CD4-positive, alpha-beta T cell (primary cell): Measurements from ENCODE around the gene DROSHA. TPM values are rescaled to one million over a fixed set of nuclear protein-coding genes. Genes with fewer than 3 reads are reported as not detected.

Experiments
- ATAC-seq: fragments of 200-7000 bp; cut with Tn5 transposase; one replicate; pipeline ENCODE4 v1.10.0; 2022; ENCODE audit warnings: mild to moderate bottlenecking; ENCODE audit not compliant: poor library complexity
- CTCF ChIA-PET: fragments of 350-600 bp; sonication (Branson Sonifier 250); formaldehyde crosslinking; loops from one replicate; lab custom pipeline; 2021; ENCODE audit warnings: antibody characterized with exemption, inconsistent platforms; lab: Charles Lee
- POLR2A ChIA-PET: fragments of 350-600 bp; sonication (Branson Sonifier 250); formaldehyde crosslinking; loops from one replicate; lab custom pipeline; 2021; ENCODE audit warnings: antibody characterized with exemption, inconsistent platforms; lab: Charles Lee
- DNase-seq, 14 experiments: peaks; one replicate each; pipeline ENCODE4 v3.0.0-alpha.2; 2013 to 2020; ENCODE audit warnings: mixed read lengths in 2 of 14
- H3K27ac ChIP-seq, 2 donors: one replicate each; pipeline versions ENCODE4 v1.5.1 to v1.7.0; 2013; ENCODE audit warnings: low read length in 2 of 2, low read depth in 1 of 2, mild to moderate bottlenecking in 1 of 2
- H3K27me3 ChIP-seq, 2 experiments: 1 replicate in 1 of 2; 2 replicates in 1 of 2; pipeline versions ENCODE4 v1.6.1 to v1.7.0; 2013; ENCODE audit warnings: low read length in 2 of 2, control low read depth in 1 of 2, mild to moderate bottlenecking in 1 of 2, moderate library complexity in 1 of 2; ENCODE audit not compliant: insufficient read depth in 2 of 2, control insufficient read depth in 1 of 2
- H3K36me3 ChIP-seq: one replicate; pipeline ENCODE4 v1.6.1; 2013; ENCODE audit warnings: low read length, control low read depth; ENCODE audit not compliant: insufficient read depth
- H3K4me1 ChIP-seq: one replicate; pipeline ENCODE4 v1.6.1; 2013; ENCODE audit warnings: low read length, control low read depth; ENCODE audit not compliant: insufficient read depth
- H3K4me3 ChIP-seq: one replicate; pipeline ENCODE4 v1.5.1; 2013; ENCODE audit warnings: mild to moderate bottlenecking, low read length, moderate library complexity
- H3K9me3 ChIP-seq, 2 experiments: 1 replicate in 1 of 2; 2 replicates in 1 of 2; pipeline versions ENCODE4 v1.6.1 to v1.7.0; 2013; ENCODE audit warnings: low read length in 2 of 2, mild to moderate bottlenecking in 2 of 2, control low read depth in 1 of 2, moderate library complexity in 1 of 2; ENCODE audit not compliant: control insufficient read depth in 1 of 2, insufficient read depth in 1 of 2
- H3K27ac Mint-ChIP-seq: one replicate; pipeline ENCODE4 v1.8.0; 2020; ENCODE audit warnings: mixed read lengths
- H3K27me3 Mint-ChIP-seq: one replicate; pipeline ENCODE4 v1.8.0; 2021; ENCODE audit warnings: mixed read lengths
- H3K36me3 Mint-ChIP-seq: one replicate; pipeline ENCODE4 v1.8.0; 2021; ENCODE audit warnings: low read depth, mixed read lengths
- H3K4me1 Mint-ChIP-seq: one replicate; pipeline ENCODE4 v1.8.0; 2021; ENCODE audit warnings: low read depth, mixed read lengths
- H3K4me3 Mint-ChIP-seq: one replicate; pipeline ENCODE4 v1.8.0; 2020; ENCODE audit warnings: mild to moderate bottlenecking, mixed read lengths
- H3K9me3 Mint-ChIP-seq: one replicate; pipeline ENCODE4 v1.8.0; 2020; ENCODE audit warnings: mixed read lengths
- intact Hi-C, 2 experiments: fragments of 100-400 bp; cut with DNase I in 1 of 2; cut with micrococcal nuclease in 1 of 2; formaldehyde crosslinking; loops; one replicate each; pipeline versions ENCODE4 v1.15.1 to v1.9.0; 2023 to 2025; cut with DNase I, micrococcal nuclease
- total RNA-seq, 174 experiments: library from RNA in 2 of 174; stranded (reverse) in 2 of 174; gene quantifications; one replicate each; pipeline ENCODE4 v1.2.3 and lab custom pipeline; 2021 to 2026
- TF ChIP-seq, protein P1 (sequence below): fragments of 200-600 bp; IDR thresholded peaks from one replicate; pipeline ENCODE4 v1.8.0; 2022; ENCODE audit warnings: antibody characterized with exemption, mild to moderate bottlenecking

Gene DROSHA
- total RNA-seq, 2 experiments from 2014 or later = 28.8 to 38.1 TPM

DNA sequence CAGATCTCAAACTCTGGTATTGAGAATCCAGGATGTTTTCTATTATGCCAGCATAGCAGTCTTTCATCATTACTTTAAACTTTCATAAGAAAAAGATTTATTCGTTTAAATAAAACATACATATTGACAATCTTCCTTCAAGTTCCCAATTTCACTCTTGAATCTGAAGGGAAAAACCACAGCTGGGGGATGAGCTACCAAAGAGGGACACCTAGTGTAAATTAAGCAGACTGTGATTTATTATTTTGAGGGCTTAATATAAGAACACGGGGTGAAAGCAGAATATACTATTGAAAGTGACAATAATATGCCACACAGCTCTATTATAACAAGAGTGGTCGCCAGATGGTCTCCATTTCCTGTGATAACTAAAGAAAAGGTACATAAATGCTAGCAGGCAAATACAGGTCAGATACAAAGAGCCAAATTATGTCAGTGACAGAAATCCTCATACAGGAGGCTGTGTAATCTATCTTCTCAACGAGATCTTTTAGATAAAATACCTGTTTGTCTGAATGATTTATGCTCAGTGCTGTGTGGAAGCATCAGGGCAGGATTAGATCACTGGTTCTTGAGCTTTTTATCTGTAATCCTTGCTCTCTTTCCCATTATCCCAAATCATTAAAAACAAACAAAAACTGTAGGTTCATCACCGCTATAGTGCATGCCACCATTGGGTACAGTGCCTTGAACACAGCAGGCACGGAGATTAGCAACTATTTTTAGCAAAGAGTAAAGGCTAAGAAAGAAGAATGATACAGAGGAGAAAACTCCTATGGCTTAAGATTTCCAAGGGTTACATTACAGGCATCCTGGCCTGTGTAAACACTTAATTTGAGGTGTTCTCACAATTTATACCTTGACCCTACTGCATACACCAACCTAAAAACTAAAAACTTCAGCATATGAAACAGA, 116.6 kb downstream of the DROSHA start:
- no peak overlapping the region for H3K4me3 ChIP-seq
- H3K27ac ChIP-seq = no peak overlapping the region
- intact Hi-C loops = no loop called here
- ATAC-seq (no peak), DNase-seq (no peak)
- CTCF ChIA-PET = no interaction called here
- POLR2A ChIA-PET = no interaction called here
- no peaks in the 10 kb centered on the region for H3K4me1 Mint-ChIP-seq
- peaks cover 16% of the 10 kb centered on the region for H3K36me3 Mint-ChIP-seq
- H3K9me3 ChIP-seq = no peaks in the 10 kb centered on the region
- no peak overlapping the region for H3K4me3 Mint-ChIP-seq
- no peak overlapping the region for H3K27ac Mint-ChIP-seq
- TF ChIP-seq, protein P1, sequence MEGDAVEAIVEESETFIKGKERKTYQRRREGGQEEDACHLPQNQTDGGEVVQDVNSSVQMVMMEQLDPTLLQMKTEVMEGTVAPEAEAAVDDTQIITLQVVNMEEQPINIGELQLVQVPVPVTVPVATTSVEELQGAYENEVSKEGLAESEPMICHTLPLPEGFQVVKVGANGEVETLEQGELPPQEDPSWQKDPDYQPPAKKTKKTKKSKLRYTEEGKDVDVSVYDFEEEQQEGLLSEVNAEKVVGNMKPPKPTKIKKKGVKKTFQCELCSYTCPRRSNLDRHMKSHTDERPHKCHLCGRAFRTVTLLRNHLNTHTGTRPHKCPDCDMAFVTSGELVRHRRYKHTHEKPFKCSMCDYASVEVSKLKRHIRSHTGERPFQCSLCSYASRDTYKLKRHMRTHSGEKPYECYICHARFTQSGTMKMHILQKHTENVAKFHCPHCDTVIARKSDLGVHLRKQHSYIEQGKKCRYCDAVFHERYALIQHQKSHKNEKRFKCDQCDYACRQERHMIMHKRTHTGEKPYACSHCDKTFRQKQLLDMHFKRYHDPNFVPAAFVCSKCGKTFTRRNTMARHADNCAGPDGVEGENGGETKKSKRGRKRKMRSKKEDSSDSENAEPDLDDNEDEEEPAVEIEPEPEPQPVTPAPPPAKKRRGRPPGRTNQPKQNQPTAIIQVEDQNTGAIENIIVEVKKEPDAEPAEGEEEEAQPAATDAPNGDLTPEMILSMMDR = no peak
- no peaks in the 10 kb centered on the region for H3K9me3 Mint-ChIP-seq
- H3K36me3 ChIP-seq = peaks cover 78% of the 10 kb centered on the region
- H3K27me3 ChIP-seq = no peaks in the 10 kb centered on the region
- no peaks in the 10 kb centered on the region for H3K27me3 Mint-ChIP-seq
- H3K4me1 ChIP-seq = no peaks in the 10 kb centered on the region

DNA sequence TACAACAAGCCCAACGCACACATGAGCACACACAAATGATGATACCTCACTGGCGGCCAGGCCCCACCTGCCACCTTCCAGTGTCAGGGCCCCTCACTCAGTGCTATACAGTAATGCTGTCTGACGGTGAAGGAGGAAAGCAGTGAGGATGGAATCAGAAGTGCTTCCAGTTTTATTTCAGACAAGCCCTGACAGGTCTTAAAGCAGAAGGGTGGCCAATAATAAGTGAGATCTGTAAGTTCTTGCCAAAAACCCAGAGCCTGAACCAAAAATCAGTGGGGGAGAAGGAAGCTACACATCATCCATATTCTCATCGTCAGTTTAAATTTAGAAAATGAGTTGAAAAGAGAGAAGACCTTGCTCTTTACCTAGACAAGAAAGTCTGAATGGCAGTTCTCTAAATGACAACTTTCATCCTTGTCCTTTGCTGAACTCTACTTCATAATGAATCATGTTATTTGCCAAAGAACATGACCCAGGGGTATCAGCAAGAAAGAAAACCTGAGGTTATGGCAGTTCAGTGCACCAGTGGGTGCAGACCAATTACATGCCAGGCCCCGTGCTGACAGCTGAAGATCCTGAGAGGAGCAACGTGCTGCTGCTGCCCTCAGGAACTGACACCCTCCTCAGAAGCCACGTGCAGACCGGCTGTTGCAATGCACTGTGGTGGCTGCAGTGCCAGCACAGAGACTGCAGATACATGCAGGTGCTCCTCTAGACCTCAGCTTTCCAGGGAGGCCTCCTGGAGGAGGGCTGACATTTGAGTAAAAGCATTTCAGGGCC, 118.7 kb downstream of the DROSHA start:
- Histone ChIP-seq H3K27me3 (no peaks in the 10 kb centered on the region), H3K9me3 (no peaks in the 10 kb centered on the region), H3K27ac (no peak overlapping the region), H3K4me3 (no peak overlapping the region), H3K4me1 (no peaks in the 10 kb centered on the region), H3K36me3 (peaks cover 82% of the 10 kb centered on the region)
- DNase-seq (no peak), ATAC-seq (no peak)
- no peaks in the 10 kb centered on the region for H3K4me1 Mint-ChIP-seq
- H3K36me3 Mint-ChIP-seq = peaks cover 31% of the 10 kb centered on the region
- H3K27ac Mint-ChIP-seq = no peak overlapping the region
- TF ChIP-seq, protein P1 = no peak
- H3K27me3 Mint-ChIP-seq = no peaks in the 10 kb centered on the region
- CTCF ChIA-PET = no interaction called here
- POLR2A ChIA-PET = no interaction called here
- intact Hi-C loops = no loop called here
- H3K4me3 Mint-ChIP-seq = no peak overlapping the region
- H3K9me3 Mint-ChIP-seq = no peaks in the 10 kb centered on the region

DNA sequence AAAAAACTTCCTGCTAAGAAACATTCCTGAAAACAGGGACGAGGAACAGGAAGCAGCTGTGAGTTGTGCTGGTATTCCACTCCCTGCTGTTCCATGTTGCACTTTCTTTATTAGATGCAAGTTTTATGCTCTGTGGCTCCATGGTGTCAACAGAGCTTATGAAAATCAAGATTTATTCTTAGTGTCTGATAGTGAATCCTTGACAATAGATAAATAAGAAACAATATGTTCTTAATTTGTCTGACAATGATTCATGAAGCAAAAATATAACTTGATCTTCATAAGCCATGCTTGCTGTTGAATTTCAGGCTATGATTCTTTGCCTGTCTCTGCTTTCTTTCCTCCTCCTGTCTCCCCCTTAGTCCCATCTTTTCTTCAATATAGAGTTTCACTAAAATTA, 119.6 kb downstream of the DROSHA start:
- H3K4me1 Mint-ChIP-seq = no peaks in the 10 kb centered on the region
- H3K36me3 Mint-ChIP-seq = peaks cover 40% of the 10 kb centered on the region
- no peaks in the 10 kb centered on the region for H3K9me3 ChIP-seq
- H3K4me3 ChIP-seq = no peak overlapping the region
- ChIA-PET POLR2A (no interaction called here), CTCF (no interaction called here)
- H3K27ac ChIP-seq = no peak overlapping the region
- intact Hi-C loops = no loop called here
- H3K4me3 Mint-ChIP-seq = no peak overlapping the region
- H3K27me3 ChIP-seq = no peaks in the 10 kb centered on the region
- H3K27me3 Mint-ChIP-seq = no peaks in the 10 kb centered on the region
- ATAC-seq (no peak), DNase-seq (no peak)
- no peak overlapping the region for H3K27ac Mint-ChIP-seq
- TF ChIP-seq, protein P1 = no peak
- peaks cover 76% of the 10 kb centered on the region for H3K36me3 ChIP-seq
- H3K4me1 ChIP-seq = no peaks in the 10 kb centered on the region
- H3K9me3 Mint-ChIP-seq = no peaks in the 10 kb centered on the region
